CD4-positive, alpha-beta T cell treated with Interleukin-15 for 4 hours (primary cell): ENCODE measurements around the gene SYNGR2.
A peak's percentile ranks its signal among the peaks of the same experiment; 100 is the strongest.
"Not testable (repeated sequence)": the region's sequence is repeated elsewhere in the genome, so short reads cannot be mapped to it uniquely, and the experiment has no call there.

Experiments
- DNase-seq: peaks from one replicate; pipeline ENCODE4 v3.0.0-alpha.2; 2020; ENCODE audit warnings: low spot score

SYNGR2 gene

DNA sequence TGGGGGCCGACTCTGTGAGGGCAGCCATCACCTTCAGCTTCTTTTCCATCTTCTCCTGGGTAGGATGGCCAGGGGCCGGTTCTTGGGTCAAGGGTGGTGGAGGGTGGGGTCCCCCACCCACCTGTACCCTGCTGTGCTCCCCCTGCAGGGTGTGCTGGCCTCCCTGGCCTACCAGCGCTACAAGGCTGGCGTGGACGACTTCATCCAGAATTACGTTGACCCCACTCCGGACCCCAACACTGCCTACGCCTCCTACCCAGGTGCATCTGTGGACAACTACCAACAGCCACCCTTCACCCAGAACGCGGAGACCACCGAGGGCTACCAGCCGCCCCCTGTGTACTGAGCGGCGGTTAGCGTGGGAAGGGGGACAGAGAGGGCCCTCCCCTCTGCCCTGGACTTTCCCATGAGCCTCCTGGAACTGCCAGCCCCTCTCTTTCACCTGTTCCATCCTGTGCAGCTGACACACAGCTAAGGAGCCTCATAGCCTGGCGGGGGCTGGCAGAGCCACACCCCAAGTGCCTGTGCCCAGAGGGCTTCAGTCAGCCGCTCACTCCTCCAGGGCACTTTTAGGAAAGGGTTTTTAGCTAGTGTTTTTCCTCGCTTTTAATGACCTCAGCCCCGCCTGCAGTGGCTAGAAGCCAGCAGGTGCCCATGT lies 3.3 kb downstream of the SYNGR2 start:
- not testable (repeated sequence) for DNase-seq

DNA sequence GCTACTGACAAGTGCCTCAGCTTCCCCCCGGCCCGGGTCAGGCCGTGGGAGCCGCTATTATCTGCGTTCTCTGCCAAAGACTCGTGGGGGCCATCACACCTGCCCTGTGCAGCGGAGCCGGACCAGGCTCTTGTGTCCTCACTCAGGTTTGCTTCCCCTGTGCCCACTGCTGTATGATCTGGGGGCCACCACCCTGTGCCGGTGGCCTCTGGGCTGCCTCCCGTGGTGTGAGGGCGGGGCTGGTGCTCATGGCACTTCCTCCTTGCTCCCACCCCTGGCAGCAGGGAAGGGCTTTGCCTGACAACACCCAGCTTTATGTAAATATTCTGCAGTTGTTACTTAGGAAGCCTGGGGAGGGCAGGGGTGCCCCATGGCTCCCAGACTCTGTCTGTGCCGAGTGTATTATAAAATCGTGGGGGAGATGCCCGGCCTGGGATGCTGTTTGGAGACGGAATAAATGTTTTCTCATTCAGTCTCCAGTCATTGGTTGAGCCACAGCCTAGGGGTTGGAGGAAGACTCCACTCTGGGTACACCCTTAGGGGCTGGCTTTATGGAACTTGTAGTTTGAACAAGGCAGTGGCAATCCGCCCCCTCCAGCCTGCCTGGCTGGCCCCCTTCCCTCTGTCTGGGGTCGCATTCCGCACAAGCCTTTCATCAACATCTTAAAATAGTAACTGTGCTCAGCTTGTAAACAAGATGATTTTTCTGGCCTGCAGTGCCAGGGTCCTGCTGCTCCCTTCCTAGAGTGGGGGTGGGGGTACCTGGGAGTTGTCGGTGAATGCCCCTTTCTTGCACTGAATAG lies 4.1 kb downstream of the SYNGR2 start:
- DNase-seq: no peak

DNA sequence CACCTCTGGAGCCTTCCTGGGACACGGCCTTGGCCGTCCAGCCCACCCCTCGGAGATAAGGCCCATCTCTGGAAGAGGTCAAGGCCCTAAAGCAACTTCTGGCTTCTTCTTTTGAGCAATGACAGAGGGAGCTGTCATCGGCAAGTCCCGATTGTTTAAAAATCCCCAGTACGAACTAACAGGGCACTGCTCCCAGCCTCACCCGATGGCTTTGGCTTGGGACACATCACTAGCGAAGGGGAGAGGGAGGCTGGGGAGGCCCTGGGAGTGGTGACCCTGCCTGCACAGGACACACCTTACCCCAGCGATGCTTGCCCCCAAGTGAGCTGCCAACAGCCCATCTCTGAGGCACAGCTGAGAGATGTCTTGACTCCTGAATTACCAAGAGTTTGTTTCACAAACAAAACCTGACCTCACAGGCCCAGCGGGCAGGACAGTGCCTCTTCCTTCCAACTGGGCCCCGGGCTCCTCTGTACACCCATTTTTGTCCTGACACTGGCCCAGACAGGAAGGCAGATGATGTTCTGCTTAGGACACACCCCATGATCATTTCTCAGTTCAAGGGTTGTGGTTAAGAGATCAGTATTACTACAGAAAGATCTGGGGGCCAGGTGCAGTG lies 4.8 kb downstream of the SYNGR2 start:
- DNase-seq: peak; percentile 38

DNA sequence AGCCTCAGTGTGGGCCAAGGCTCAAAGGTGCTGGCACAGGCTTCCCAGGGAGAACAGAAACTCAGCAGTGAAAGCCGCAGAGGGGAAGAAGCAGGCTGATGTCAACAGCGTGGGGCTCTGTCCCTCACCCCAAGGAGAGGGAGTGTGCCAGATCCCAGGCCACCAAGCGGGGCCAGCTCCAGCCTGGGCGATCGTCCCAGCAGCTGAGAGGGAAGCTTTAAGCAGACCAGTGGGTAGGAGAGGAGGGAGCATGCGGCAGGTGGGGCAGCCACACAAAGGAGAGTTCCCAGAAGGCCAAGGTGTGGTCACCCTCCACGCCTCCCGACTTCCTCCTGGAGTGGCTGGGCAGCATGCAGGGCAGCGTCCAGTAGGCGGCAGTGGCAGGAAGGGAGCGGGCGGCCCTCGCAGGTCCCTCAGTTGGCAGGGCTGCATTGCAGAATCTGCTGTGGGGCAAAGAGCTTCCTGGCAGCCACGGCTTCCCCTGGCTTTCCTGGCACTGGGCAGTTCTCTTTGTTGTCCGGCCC lies 6.0 kb downstream of the SYNGR2 start:
- no peak for DNase-seq

DNA sequence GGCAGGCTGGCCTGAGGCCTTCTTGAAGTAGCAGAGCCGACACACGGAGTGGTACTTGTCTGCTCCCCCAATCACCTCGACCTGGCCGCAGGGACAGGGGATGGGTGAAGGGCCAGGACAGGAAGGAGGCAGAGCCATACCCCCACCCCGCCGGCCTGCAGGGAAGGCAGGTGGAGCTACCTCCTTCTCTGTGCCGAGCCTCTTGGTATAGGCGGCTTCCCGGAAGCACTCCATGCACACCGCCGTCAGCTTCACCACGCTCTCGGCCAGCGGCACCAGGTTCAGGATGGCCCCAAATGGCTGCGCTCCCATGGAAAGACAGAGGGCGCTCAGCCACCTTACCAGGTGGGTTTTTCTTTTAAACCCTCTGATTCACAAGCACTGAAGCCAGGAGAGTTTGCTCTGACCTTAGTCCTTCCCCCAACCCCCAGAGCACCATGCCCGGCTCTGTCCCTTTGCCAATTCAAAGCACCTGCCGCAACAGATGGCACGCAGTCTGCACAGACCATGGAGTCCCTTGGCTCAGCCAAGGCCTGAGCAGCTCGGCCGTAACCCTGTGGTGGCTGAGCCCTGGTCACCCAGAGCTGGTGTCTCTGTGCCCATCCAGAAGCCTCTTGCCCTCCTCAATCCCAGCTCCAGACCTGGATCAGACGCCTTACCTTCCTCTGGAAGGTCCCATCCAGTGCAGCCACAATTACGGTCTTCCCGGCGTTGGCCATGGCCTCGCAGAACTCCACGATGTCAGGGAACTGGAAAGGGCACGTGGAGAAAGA lies 6.7 kb downstream of the SYNGR2 start:
- DNase-seq: no peak

DNA sequence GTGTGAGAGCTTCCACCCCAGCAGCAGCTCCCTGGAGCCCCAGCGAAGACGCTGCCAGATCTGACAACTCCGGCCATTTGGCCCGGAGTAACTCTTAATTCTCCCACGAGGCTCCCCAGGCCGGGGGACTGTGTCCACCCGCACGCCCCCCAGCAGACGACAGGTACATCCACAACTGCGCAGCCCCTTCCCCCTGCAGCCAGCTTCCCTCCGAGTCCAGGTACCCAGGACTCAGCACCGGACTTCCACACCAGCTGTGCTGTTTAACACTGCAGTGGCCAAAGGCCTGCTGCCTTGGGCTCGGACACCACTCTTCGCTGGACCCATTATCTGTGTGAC lies 7.2 kb downstream of the SYNGR2 start:
- no peak for DNase-seq

DNA sequence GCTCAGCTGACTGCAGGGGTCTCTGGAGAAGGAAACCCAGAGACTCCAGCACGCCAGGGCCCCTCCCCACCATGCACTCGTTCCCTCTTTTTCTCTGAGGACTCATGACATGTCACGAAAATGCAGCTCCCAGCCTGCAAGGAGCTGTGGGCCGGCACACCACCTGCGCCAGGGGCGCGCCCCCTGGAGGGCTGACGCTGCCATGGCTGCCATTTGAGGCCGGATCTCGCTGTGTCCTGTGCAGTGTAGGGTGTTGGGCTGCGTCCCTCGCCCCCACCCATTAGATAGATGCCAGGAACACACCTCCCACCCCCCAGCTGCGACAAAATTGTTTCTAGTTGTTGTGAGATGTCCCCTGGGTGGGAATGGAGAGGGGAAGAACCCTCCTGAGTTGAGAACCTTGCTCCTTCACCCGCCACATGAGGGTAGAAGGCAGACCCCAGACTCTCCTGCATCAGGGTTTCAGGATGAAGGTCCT lies 8.2 kb downstream of the SYNGR2 start:
- DNase-seq: peak; percentile 79

DNA sequence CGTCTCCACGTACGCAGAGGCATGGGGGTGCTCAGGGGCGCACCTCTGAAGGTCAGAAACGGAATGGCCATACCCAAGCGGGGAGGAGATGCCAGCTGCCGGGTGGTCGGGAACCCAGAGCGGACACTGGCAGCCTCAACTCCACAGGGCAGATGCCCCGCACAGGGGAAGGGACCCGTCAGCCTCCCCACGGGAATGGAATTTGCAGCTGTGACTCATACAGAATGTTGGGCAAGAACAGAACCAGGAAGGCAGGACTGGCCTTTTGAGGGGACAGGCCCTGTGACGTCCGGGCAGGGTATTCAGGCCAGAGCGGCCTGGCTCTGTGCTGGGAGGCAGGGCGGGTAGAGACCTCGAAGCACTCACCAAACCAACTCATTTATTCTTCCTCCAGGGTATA lies 11.0 kb downstream of the SYNGR2 start:
- no peak for DNase-seq

DNA sequence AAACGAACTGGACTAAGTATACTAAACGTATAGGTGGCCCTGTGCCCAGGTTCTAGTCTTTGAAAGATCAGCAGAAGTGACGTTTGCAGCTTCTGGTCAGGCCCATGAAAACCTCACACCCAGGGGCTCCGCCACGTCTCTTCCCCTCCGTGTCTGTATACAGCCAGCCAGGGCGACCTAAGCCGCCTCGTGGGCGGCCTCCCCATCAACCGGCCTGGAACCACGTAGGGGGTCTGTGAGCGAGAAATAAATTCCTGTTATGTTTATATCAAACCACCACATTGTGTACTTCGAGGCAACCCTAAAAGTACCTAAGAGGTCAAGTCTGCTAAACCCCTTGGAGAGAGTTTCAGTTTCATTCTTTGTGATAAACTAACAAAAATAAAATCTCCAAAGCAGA lies 11.7 kb downstream of the SYNGR2 start:
- no peak for DNase-seq

DNA sequence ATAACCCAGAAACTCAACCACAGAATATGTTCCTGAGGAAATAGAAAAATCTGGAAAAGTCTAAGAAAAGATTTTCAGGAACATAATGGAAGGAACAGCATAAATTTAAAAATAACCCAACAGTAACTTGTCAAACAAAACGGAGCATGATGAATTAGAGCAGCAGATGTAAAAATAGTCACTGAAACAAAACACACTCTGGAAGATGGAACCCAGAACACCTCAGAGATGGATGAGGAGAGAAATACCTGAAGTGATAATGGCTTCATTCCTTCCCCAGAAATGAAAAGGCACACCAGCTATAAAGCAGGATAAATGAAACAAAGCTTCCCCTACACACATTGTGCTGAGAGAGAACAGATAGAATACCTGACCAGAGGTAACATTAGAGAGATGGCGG lies 12.1 kb downstream of the SYNGR2 start:
- DNase-seq: no peak

DNA sequence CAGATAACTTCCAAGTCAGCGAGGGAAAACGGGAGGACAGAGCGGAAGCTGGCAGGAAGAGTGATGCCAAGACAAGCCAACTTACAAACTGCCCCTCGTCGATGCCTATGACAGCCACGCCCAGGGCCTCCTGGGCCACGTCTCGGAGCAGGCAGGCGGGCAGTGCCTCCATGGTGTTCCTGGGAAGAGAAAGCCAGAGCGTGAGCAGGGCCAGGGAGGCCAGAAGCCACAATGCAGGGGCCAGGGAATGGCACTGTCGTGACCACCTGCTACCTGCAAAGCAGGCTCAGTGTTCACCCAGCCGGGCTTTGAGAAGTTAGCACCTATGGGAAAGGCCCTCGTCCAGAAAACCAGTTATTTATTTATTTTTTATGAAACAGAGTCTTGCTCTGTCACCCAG lies 14.1 kb downstream of the SYNGR2 start:
- no peak for DNase-seq

DNA sequence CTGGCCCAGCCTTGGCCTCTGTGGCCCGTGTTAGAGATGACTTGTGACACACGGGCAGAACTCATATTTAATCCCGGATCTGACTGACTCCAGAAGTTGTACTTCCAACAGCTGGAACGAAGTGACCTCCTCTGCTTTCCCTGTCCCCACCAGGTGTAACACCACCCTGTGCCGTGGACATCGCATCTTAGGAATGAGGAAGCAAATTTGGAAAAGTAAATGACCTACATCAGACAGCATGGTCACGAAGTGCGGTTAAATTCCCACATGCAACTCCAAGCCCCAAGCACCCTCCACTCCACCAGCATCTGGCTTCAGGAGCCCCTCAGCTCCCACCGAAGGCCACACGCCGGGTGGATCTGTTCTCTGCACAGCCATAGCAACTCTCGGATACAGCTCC lies 15.5 kb downstream of the SYNGR2 start:
- no peak for DNase-seq

DNA sequence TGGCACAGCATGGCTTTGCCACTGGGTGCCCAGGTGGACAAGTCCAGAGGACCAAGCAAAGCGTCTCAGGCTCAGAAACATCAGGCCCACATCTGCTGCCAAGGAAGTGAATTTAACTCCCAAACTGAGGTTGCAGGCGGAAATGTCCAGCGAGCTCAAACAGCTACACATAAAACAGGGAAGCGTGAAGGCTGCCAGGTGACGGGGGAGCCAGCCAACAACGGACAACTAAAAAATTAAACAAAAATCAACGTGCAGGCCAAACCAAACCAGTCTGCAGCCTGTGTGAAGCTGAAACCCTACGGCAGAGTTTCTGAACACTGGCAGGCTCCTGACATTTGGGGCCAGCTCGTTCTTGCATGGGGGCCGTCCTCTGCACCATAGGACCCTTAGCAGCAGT lies 16.0 kb downstream of the SYNGR2 start:
- DNase-seq: no peak

DNA sequence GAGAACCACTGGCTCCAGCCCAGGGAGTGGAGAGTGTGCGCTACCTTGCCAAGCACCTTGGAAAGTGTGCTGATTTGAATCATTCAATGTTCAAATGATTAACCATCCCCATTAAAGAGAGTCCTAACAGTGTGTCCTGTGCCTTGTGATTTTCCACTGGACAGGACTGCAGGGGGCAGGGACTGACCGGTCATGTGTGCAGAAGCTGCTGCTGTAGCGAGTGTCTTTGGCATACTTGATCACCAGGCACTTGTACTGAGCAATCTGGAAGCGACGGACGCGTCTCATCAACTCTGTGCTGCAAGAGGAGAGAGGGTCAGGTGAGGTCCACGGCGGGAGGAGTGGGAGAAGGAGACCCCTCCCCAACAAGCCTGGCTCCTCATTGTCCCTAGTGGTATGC lies 16.5 kb downstream of the SYNGR2 start:
- no peak for DNase-seq

DNA sequence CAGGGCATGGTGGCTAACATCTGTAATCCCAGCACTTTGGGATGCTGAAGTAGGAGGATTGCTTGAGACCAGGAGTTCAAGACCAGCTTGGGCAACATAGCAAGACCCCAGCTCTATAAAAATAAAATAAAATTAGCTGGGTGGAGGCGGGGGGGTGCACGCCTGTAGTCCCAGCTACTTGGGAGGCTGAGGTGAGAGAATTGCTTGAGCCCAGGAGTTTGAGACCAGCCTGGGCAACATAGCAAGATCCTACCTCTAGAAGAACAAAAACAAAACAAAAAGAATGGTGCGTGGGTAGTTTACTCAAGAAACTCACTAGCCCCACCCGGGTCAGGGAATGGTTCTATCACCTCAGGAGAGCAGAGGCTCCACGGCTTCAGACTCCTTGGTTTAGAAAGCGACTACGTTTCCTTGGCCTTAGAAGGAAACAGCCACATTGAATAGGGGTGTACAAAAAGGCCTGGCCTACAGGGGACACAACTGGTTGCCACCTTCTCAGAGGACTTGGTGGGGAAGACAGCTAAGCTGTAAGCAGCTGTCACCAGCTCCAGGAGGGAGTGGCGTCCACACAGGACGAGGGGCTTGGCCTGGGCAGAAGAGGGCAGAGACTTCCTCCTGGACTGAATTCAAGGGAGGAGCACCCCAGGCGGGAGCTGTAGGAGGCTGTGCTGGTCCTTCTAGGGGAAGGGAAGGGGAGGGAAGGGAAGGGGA lies 17.8 kb downstream of the SYNGR2 start:
- no peak for DNase-seq

DNA sequence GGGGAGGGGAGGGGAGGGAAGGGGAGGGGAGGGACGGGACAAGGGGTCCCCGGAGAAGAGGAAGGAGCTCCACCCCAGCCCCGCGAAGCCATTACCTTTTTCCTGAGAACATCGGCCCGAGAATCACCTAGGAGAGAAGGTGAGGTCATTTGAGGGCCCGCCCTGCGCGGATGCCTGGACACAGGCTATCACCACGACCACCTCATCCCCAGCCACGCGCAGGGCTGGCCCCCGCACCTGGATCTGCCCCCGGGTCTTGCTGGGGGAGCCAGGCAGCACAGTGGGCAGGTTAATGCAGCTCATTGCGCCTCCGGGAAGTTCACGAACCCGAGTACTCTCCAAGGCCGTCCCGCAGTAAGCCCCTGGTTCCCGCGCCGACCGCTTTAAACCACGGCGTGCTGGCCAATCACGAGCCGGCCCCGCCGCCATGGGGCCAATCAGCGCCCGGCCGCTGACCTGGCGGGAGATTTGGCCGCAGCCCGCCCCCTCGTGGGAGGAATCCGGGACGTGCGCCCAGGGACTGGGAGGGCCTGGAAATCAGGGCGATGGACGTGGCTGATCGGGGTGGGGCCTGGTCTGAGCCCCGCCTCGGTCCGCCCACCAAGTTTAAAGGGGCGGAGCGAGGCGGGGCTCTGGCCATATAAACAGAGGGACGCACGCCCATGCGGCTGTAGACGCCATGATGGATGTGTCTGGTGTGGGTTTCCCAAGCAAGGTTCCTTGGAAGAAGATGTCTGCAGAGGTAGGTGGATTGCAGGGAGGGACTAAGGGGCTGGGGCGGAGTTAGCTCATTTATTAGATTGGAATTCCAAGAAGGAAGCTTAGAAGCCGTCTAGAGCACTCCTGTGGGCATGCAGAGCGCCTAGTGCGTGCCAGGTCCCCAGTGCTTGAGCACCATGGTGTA lies 18.6 kb downstream of the SYNGR2 start, which contains the start of the genes AFMID and TK1:
Gene AFMID, plus strand, starts transcription at position 671 of the 904 bp plus-strand sequence. Its CDS starts 9 bp downstream, at position 680.
Gene TK1, minus strand, starts transcription at position 361 of the 904 bp plus-strand sequence. Its CDS starts 58 bp downstream, at position 303.
- peak; percentile 87 for DNase-seq

DNA sequence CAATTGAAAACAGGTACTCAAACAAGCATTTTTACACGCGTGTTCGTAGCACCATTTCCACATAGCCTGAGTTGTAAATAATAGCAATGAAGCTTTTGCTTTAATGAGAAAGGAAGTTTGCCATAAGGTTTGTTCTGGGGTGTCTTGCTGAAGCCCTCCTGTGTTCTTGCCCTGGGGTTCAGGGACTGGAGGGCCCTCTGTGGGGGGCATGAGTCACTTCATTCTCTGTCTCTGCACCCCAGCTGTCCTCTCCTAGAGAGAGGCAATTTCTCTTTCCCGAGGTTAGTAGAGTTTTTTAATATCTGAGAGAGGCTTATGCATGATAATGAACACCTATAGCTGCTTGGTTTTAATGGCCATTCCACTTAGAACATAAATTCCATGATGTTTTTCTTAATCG lies 28.3 kb downstream of the SYNGR2 start:
- DNase-seq: no peak

DNA sequence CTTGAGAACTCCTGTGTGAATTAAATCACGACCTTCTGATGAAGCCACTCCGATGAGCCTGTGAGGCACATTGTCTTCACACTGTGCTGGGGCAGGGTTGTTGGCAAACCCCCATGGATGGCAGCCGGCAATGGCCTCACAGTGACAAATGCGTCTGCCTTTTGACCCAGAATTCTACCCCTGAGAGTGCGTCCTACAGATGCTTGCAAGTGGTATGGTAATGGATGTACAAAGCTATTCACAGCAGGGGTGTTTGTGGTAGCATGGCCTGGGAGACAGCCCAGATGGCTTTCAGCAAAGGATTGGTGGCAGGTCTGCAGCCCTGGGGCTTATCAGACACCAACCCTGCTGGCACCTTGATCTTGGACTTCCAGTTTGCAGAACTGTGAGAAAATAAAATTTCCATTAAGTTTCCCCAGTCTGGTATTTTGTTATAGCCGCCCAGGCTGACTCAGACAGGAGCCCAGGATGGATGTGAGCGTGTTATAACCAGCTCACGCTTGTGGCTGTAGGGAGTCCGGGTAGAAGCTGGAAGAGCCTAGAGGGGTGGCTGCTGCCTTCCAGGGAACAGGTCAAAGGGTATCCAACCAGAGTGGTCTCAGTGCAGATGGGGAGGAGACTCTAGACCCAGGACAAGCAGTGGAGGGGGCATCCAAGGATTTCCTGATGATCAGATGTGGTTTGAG lies 28.9 kb downstream of the SYNGR2 start:
- no peak for DNase-seq

DNA sequence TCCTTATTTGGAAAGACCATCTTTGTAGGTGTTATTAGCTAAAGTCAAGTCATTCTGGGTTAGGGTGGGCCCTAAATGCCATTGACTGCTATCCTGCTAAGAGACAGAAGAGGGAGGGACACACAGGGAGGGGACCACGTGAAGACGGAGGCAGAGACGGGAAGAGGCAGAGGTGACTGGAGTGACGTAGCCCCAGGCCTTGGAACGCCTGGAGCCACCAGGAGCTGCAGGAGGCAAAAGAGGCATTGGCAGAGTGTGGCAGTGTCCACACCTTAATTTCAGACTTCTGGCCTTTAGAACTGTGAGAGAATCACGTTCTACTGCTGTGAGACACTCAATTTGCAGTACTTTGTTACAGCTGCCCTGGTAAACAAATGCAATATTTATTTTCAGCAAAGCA lies 32.1 kb downstream of the SYNGR2 start:
- DNase-seq: no peak

DNA sequence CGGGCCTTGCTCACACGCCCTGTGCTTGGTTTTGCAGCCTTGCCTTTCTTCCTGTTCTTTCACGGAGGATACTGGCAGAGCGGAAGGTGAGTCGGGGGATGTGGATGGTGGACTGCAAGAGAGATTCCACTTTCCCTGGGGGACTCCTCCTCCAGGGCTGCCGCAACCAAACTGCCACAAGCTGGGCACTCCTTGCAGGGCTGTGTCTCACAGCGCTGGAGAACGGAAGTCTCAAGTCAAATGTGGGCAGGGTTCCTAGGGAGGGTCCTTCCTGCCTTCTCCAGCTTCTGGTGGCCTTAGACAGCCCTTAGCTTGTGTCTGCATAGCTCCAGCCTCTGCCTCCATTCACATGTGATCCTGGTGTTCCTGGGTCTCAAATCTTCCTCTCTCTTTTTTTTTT lies 34.3 kb downstream of the SYNGR2 start:
- DNase-seq: no peak
